Esophagus squamous epithelium (tissue), 4 donors: ENCODE results near the gene FCRL5.

ENCODE experiments used
- POLR2A ChIP-seq, 4 donors: fragments of 450-650 bp; IDR thresholded peaks; one replicate each; pipeline ENCODE4 v1.6.1; 2017; ENCODE audit warnings: antibody characterized with exemption in 4 of 4, mild to moderate bottlenecking in 4 of 4, moderate library complexity in 3 of 4
- TF ChIP-seq, protein P1 (sequence below), 6 experiments: fragments of 450-650 bp in 4 of 6; fragments of 200-600 bp in 2 of 6; sonication (generic) in 2 of 6; IDR thresholded peaks; one replicate each; pipeline ENCODE4 v1.5.1; 2016 to 2019; ENCODE audit warnings: antibody characterized with exemption in 6 of 6, mild to moderate bottlenecking in 4 of 6, moderate library complexity in 4 of 6

DNA sequence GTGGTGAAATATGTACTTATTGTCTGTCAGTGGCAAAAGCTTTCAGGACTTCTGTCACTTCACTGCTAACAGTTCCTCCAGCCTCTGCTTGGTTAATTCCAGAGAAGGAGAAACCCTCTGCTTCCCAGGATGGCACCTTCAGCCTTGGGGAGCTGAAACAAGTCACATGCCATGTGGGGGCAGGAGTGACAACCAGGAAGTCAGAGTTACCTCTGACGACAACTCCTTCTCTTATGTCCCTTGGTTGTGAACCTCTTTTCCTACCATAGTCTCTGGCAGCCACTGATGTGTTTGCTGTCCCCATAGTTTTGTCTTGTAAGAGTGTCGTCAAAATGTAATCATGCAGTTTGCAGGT, 53.6 kb downstream of the FCRL5 start:
- TF ChIP-seq, protein P1, sequence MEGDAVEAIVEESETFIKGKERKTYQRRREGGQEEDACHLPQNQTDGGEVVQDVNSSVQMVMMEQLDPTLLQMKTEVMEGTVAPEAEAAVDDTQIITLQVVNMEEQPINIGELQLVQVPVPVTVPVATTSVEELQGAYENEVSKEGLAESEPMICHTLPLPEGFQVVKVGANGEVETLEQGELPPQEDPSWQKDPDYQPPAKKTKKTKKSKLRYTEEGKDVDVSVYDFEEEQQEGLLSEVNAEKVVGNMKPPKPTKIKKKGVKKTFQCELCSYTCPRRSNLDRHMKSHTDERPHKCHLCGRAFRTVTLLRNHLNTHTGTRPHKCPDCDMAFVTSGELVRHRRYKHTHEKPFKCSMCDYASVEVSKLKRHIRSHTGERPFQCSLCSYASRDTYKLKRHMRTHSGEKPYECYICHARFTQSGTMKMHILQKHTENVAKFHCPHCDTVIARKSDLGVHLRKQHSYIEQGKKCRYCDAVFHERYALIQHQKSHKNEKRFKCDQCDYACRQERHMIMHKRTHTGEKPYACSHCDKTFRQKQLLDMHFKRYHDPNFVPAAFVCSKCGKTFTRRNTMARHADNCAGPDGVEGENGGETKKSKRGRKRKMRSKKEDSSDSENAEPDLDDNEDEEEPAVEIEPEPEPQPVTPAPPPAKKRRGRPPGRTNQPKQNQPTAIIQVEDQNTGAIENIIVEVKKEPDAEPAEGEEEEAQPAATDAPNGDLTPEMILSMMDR (IDR thresholded peaks at IDR 0.05), result no peak
- no peak for TF ChIP-seq POLR2A (IDR thresholded peaks at IDR 0.05)
